Neural crest cell (in vitro differentiated cells): ENCODE measurements around the gene HSPA5. TPM values are rescaled to one million over a fixed set of nuclear protein-coding genes. Genes with fewer than 3 reads are reported as not detected.
"Not testable (repeated sequence)": the region's sequence is repeated elsewhere in the genome, so short reads cannot be mapped to it uniquely, and the experiment has no call there.

Experiments
- DNase-seq: peaks from one replicate; pipeline ENCODE4 v3.0.0; 2021; ENCODE audit warnings: low read depth, mixed read lengths, low spot score
- H3K27ac Mint-ChIP-seq: one replicate; pipeline ENCODE4 v1.8.0; 2021; ENCODE audit warnings: mild to moderate bottlenecking, mixed read lengths; ENCODE audit not compliant: unreplicated experiment
- H3K27me3 Mint-ChIP-seq: 2 replicates; pipeline ENCODE4 v1.8.0; 2021; ENCODE audit warnings: low read depth, mild to moderate bottlenecking, mixed read lengths
- H3K36me3 Mint-ChIP-seq: 2 replicates; pipeline ENCODE4 v1.8.0; 2021; ENCODE audit warnings: low read depth, mild to moderate bottlenecking, mixed read lengths
- H3K4me1 Mint-ChIP-seq: 2 replicates; pipeline ENCODE4 v1.8.0; 2021; ENCODE audit warnings: mixed read lengths
- H3K4me3 Mint-ChIP-seq: one replicate; pipeline ENCODE4 v1.8.0; 2021; ENCODE audit warnings: mild to moderate bottlenecking, mixed read lengths
- H3K9me3 Mint-ChIP-seq: 2 replicates; pipeline ENCODE4 v1.8.0; 2021; ENCODE audit warnings: mixed read lengths
- total RNA-seq: library from RNA; stranded (reverse); gene quantifications from 2 replicates; pipeline ENCODE4 v1.2.1, GENCODE V29; 2021
- TF ChIP-seq, protein P1 (sequence below): fragments of 200-600 bp; sonication (generic); conservative IDR thresholded peaks from 2 replicates; pipeline ENCODE4 v1.5.0; 2021; ENCODE audit warnings: antibody characterized with exemption, mild to moderate bottlenecking

The HSPA5 gene
- total RNA-seq, 1 donor from 2014 or later: 182 TPM

DNA sequence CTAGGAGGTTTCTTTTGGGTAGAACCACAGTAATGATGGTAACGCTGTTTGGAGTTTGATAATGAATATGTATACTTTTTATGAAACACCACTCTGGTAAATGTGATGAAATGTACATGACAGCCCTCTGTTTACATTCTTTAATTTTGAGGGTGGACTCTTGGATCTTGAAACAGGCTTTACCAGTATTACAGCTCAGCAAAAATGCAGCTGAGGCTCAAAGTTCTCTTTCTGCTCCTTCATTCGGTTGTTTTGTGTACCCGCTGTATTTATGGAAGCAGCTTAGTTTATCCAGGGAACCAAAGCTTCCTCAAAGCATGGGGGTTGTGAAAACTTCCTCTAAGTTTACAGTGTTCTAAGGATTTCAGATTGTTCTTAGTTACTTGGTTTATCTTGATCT, 31.6 kb upstream of the HSPA5 start:
- Mint-ChIP-seq H3K4me1 (no peaks in the 10 kb centered on the region), H3K36me3 (no peaks in the 10 kb centered on the region), H3K9me3 (no peaks in the 10 kb centered on the region), H3K27me3 (no peaks in the 10 kb centered on the region), H3K4me3 (no peak overlapping the region), H3K27ac (no peak overlapping the region)
- TF ChIP-seq, protein P1, sequence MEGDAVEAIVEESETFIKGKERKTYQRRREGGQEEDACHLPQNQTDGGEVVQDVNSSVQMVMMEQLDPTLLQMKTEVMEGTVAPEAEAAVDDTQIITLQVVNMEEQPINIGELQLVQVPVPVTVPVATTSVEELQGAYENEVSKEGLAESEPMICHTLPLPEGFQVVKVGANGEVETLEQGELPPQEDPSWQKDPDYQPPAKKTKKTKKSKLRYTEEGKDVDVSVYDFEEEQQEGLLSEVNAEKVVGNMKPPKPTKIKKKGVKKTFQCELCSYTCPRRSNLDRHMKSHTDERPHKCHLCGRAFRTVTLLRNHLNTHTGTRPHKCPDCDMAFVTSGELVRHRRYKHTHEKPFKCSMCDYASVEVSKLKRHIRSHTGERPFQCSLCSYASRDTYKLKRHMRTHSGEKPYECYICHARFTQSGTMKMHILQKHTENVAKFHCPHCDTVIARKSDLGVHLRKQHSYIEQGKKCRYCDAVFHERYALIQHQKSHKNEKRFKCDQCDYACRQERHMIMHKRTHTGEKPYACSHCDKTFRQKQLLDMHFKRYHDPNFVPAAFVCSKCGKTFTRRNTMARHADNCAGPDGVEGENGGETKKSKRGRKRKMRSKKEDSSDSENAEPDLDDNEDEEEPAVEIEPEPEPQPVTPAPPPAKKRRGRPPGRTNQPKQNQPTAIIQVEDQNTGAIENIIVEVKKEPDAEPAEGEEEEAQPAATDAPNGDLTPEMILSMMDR: no peak
- no peak for DNase-seq

DNA sequence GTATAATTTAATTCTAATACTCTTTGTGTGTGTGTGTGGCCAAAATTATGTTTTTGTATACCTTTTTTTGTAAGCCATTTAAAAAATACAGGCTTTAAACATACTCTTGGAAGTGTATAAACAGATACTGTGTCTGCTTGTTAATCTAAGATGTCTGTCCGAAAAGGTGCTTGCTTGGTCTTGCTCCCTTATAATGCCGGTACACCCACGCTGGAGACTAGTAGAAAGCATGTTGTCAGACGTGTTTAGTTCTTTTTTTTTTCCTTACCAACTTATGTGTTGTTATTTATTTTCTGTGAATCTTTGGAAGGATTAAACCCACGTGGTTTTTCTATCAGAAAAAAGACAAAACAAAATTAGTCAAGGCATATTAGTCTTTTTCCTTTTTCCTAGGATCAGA, 29.9 kb upstream of the HSPA5 start:
- H3K4me3 Mint-ChIP-seq: no peak overlapping the region
- H3K27me3 Mint-ChIP-seq: no peaks in the 10 kb centered on the region
- no peaks in the 10 kb centered on the region for H3K4me1 Mint-ChIP-seq
- no peaks in the 10 kb centered on the region for H3K36me3 Mint-ChIP-seq
- H3K27ac Mint-ChIP-seq: no peak overlapping the region
- DNase-seq: no peak
- no peaks in the 10 kb centered on the region for H3K9me3 Mint-ChIP-seq
- TF ChIP-seq, protein P1: no peak

DNA sequence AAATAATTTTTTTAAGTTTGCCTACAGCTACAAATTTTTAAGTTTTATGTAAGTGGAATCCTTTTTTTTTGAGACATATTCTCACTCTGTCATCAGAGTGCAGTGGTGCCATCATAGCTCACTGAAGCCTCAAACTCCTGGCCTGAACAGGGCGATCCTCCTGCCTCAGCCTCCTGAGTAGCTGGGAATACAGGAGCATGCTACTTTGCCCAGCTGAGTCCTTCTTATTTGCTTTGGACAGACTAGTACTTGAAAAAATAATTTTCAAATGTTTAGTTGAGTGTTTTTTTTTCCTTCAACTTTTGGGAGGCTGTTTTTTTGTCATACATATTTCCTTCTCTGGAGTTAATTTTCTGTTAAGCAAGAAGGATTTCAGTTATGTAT, 27.9 kb upstream of the HSPA5 start:
- no peak overlapping the region for H3K4me3 Mint-ChIP-seq
- TF ChIP-seq, protein P1: no peak
- DNase-seq: no peak
- no peak overlapping the region for H3K27ac Mint-ChIP-seq
- H3K4me1 Mint-ChIP-seq: no peaks in the 10 kb centered on the region
- H3K9me3 Mint-ChIP-seq: no peaks in the 10 kb centered on the region
- no peaks in the 10 kb centered on the region for H3K27me3 Mint-ChIP-seq
- H3K36me3 Mint-ChIP-seq: no peaks in the 10 kb centered on the region

DNA sequence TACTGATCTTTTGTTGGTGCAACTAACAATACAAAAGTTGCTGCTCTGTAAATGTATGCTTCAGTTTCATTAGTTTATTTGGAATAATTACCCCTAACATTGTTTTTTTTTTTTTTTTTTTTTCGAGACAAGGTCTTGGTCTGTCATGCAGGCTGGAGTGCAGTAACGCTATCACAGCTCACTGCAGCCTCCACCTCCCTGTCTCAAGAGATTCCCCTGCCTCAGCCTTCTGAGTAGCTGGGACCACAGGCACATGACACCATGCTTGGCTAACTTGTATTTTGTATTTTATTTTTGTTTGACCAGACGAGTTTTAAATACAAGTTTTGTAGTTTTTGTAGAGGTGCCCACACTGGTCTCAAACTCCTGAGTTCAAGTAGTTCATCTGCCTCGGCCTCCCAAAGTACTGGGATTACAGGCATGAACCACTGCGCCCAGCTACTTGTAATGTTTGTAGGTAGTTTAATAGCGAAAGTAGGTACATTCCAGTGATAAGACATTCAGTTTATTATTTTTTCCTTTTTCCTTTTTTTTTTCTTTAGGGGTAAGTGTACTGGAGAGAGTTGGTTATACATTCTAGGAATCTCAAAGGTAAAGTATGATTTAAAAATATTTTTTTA, 27.4 kb upstream of the HSPA5 start:
- Mint-ChIP-seq H3K27me3 (no peaks in the 10 kb centered on the region), H3K36me3 (no peaks in the 10 kb centered on the region), H3K27ac (peak overlapping the region; percentile 12), H3K9me3 (no peaks in the 10 kb centered on the region), H3K4me3 (no peak overlapping the region), H3K4me1 (peaks cover 3% of the 10 kb centered on the region)
- TF ChIP-seq, protein P1: no peak
- DNase-seq: no peak

DNA sequence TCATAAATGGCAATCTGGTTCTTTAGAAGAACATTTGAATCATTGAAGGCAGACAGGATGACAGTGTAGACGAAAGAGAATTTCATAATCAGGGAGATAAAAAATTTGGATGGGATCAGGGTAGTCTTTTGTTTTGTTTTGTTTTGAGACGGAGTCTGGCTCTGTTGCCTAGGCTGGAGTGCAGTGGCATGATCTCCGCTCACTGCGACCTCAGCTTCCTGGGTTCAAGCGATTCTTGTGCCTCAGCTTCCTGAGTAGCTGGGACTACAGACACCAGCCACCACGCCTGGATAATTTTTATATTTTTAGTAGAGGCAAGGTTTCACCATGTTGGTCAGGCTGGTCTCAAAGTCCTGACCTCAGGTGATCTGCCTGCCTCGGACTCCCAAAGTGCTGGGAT, 22.9 kb upstream of the HSPA5 start:
- H3K9me3 Mint-ChIP-seq, H3K27ac Mint-ChIP-seq, H3K27me3 Mint-ChIP-seq, DNase-seq, H3K36me3 Mint-ChIP-seq: not testable (repeated sequence)
- peaks cover 27% of the 10 kb centered on the region for H3K4me1 Mint-ChIP-seq
- peak overlapping the region; percentile 76 for H3K4me3 Mint-ChIP-seq

DNA sequence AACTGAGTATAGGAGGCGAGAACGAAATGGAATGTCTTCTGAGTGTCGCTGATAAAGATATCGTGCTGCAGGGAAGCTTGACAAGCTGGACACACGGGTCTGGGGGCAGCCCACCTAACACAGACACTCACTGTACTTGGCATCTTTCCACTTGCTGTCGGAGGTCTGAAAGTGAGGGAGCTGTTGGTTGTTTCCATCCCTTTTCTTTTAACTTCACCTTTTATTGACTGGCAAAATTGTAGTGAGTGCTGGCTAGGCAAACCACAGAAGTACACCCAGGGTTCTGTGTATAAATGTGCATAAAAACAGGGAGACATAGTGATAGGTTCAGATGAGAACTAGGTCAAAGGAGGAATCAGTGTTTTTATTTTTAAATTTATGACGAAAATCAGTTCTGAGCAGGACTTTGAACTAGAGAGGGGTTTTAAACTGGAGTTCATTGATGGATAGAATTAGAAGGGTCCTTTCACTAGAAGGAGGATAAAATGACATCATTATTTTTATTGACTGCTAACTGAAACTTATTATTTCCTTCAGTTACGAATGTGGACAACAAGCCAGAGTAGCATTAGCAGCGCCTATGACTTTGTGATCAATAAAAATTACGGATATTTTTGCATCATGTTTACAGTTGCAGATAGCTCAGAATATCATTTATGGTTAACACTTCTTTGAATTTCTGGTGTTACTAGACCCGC, 21.3 kb upstream of the HSPA5 start:
- Mint-ChIP-seq H3K27ac (peak overlapping the region; percentile 93), H3K4me3 (peak overlapping the region; percentile 99), H3K27me3 (no peaks in the 10 kb centered on the region), H3K36me3 (peaks cover 2% of the 10 kb centered on the region), H3K9me3 (no peaks in the 10 kb centered on the region), H3K4me1 (peaks cover 27% of the 10 kb centered on the region)
- DNase-seq: no peak
- TF ChIP-seq, protein P1: no peak
